HepG2 (cell line): ENCODE measurements around the gene ACD. TPM values are rescaled to one million over a fixed set of nuclear protein-coding genes. Genes with fewer than 3 reads are reported as not detected.
A peak's percentile ranks its signal among the peaks of the same experiment; 100 is the strongest.

Source experiments
- AHDC1 ChIP-seq: sonication (generic); formaldehyde crosslinking; IDR thresholded peaks from 2 replicates; pipeline ENCODE4 v1.5.1; 2020; ENCODE audit warnings: mild to moderate bottlenecking, missing genetic modification reagents, borderline replicate concordance
- AKNA ChIP-seq: sonication (generic); formaldehyde crosslinking; IDR thresholded peaks from 2 replicates; pipeline ENCODE4 v1.4.0; 2020; ENCODE audit warnings: missing genetic modification reagents, borderline replicate concordance
- KLF16 ChIP-seq, 2 experiments: sonication (generic) in 1 of 2; formaldehyde crosslinking in 1 of 2; IDR thresholded peaks; 2 replicates each; pipeline versions ENCODE4 v1.6.1 to v1.8.0; 2016 to 2023; ENCODE audit warnings: missing genetic modification reagents in 2 of 2, missing compliant biosample characterization in 1 of 2
- KLF6 ChIP-seq: IDR thresholded peaks from 2 replicates; pipeline ENCODE4 v1.8.0; 2016; ENCODE audit warnings: missing biosample characterization, missing genetic modification reagents
- NFAT5 ChIP-seq: sonication (generic); formaldehyde crosslinking; IDR thresholded peaks from 2 replicates; pipeline ENCODE4 v1.4.0; 2020; ENCODE audit warnings: missing genetic modification reagents
- NFYC ChIP-seq: IDR thresholded peaks from 2 replicates; pipeline ENCODE4 v1.6.1; 2016; ENCODE audit warnings: missing genetic modification reagents, missing compliant biosample characterization
- PPARG ChIP-seq: conservative IDR thresholded peaks from 2 replicates; pipeline ENCODE4 v1.6.1; 2016; ENCODE audit warnings: missing biosample characterization, missing genetic modification reagents
- SMC3 ChIP-seq: IDR thresholded peaks from 2 replicates; pipeline ENCODE4 v1.6.1; 2011; ENCODE audit warnings: low read length, improper control_type of control experiment
- SUZ12 ChIP-seq: fragments of 150-350 bp; IDR thresholded peaks from 2 replicates; pipeline ENCODE4 v1.6.1; 2014; ENCODE audit warnings: low read depth, low read length
- TMF1 ChIP-seq: sonication (generic); formaldehyde crosslinking; IDR thresholded peaks from 2 replicates; pipeline ENCODE4 v1.8.1; 2022; ENCODE audit warnings: low read depth, missing genetic modification reagents
- ZNF83 ChIP-seq: sonication (generic); formaldehyde crosslinking; IDR thresholded peaks from 2 replicates; pipeline ENCODE4 v1.4.0; 2020; ENCODE audit warnings: missing genetic modification reagents, mild to moderate bottlenecking, borderline replicate concordance
- ZNF883 ChIP-seq: sonication (generic); formaldehyde crosslinking; IDR thresholded peaks from 2 replicates; pipeline ENCODE4 v1.5.1; 2020; ENCODE audit warnings: mild to moderate bottlenecking, missing genetic modification reagents; ENCODE audit errors: not compliant biosample characterization
- polyA plus RNA-seq, 8 experiments: library from polyadenylated mRNA; depleted of rRNA in 3 of 8; stranded (reverse) in 7 of 8; unstranded in 1 of 8; fragments of >200 nt; fragmentation: Illumina TruSeq in 4 of 8; extraction: Trizol in 4 of 8; gene quantifications; 2 replicates each; pipeline versions ENCODE4 v1.2.1 to v1.2.3, GENCODE V29; 2011 to 2016; ENCODE audit warnings: low read depth in 4 of 8, missing spikeins in 1 of 8, mixed read lengths in 1 of 8; ENCODE audit not compliant: insufficient read depth in 1 of 8
- total RNA-seq, 5 experiments: library from RNA; depleted of rRNA; stranded (reverse); fragments of >200 nt; fragmentation: Illumina TruSeq; extraction: Trizol; gene quantifications; 2 replicates each; pipeline ENCODE4 v1.2.3, GENCODE V29; 2016; ENCODE audit warnings: low read depth in 1 of 5

The ACD gene
- total and polyA plus RNA-seq, 2 of the 13 experiments (the other 11 are each of a cell fraction or from before 2014, with no cell fraction given) = 32.6 to 38.3 TPM

GRCh38 chr16:67659675-67660563 is at the start of gene ACD (continued):
- no peak for TF ChIP-seq NFYC (CRISPR knock-in tag)
- peak; percentile 93 for TF ChIP-seq ZNF883 (CRISPR knock-in tag)
- peak; percentile 88 for TF ChIP-seq ZNF83 (CRISPR knock-in tag)
- peak; percentile 62; the same call in 1 of the 2 replicates for TF ChIP-seq AKNA
- peak; percentile 30 for TF ChIP-seq NFAT5 (CRISPR knock-in tag)
- TF ChIP-seq TMF1 = peak; percentile 43; the same call in 1 of the 2 replicates
- peak; percentile 39; the same call in 1 of the 2 replicates for TF ChIP-seq PPARG
- no peak for TF ChIP-seq AHDC1 (CRISPR knock-in tag)
- peak; percentile 53 to 81; a peak in 2 of 4 replicates for TF ChIP-seq KLF16 (CRISPR knock-in tag; IDR thresholded peaks at IDR 0.05)
- 0 out of 2 replicates have a peak, but pooled peaks have one; percentile 6 for TF ChIP-seq KLF6 (CRISPR knock-in tag)
- no peak for TF ChIP-seq SMC3
- no peak for TF ChIP-seq SUZ12
